Cardiac fibroblast (primary cell): Measurements from ENCODE around the gene MUCL3.
"Not testable (repeated sequence)": the region's sequence is repeated elsewhere in the genome, so short reads cannot be mapped to it uniquely, and the experiment has no call there.

Experiments
- DNase-seq, 2 donors: peaks; one replicate each; pipeline versions ENCODE4 v3.0.0 to v3.0.0-alpha.2; 2010; ENCODE audit warnings: low read depth in 2 of 2
- H3K4me3 ChIP-seq, 2 donors: replicated peaks in 1 of 2; 1 replicate in 1 of 2; 2 replicates in 1 of 2; pipeline ENCODE4 v1.5.1; 2011; ENCODE audit warnings: low read depth in 2 of 2, low read length in 2 of 2, mild to moderate bottlenecking in 2 of 2, moderate library complexity in 1 of 2
- TF ChIP-seq, protein P1 (sequence below): IDR thresholded peaks from one replicate; pipeline ENCODE4 v1.5.1; 2011; ENCODE audit warnings: low read depth, mild to moderate bottlenecking, low read length, inconsistent platforms

Gene MUCL3

GRCh38 chr6:30964075-30964474 lies 23.3 kb downstream of the MUCL3 start:
- H3K4me3 ChIP-seq, result no peak overlapping the region
- TF ChIP-seq, protein P1, sequence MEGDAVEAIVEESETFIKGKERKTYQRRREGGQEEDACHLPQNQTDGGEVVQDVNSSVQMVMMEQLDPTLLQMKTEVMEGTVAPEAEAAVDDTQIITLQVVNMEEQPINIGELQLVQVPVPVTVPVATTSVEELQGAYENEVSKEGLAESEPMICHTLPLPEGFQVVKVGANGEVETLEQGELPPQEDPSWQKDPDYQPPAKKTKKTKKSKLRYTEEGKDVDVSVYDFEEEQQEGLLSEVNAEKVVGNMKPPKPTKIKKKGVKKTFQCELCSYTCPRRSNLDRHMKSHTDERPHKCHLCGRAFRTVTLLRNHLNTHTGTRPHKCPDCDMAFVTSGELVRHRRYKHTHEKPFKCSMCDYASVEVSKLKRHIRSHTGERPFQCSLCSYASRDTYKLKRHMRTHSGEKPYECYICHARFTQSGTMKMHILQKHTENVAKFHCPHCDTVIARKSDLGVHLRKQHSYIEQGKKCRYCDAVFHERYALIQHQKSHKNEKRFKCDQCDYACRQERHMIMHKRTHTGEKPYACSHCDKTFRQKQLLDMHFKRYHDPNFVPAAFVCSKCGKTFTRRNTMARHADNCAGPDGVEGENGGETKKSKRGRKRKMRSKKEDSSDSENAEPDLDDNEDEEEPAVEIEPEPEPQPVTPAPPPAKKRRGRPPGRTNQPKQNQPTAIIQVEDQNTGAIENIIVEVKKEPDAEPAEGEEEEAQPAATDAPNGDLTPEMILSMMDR, result no peak
- DNase-seq, result no peak

GRCh38 chr6:30965140-30965601 lies 24.4 kb downstream of the MUCL3 start:
- no peak overlapping the region for H3K4me3 ChIP-seq
- TF ChIP-seq, protein P1, result no peak

GRCh38 chr6:30966154-30966553 lies 25.4 kb downstream of the MUCL3 start:
- TF ChIP-seq, protein P1, result no peak
- DNase-seq, result no peak
- H3K4me3 ChIP-seq, result no peak overlapping the region

More at GRCh38 chr6:30965140-30965601, 24.4 kb downstream of the MUCL3 start:
- DNase-seq, result no peak

GRCh38 chr6:30969171-30969570 lies 28.4 kb downstream of the MUCL3 start:
- DNase-seq, H3K4me3 ChIP-seq: not testable (repeated sequence)

GRCh38 chr6:30970946-30971345 lies 30.2 kb downstream of the MUCL3 start:
- no peak for DNase-seq
- no peak overlapping the region for H3K4me3 ChIP-seq
- TF ChIP-seq, protein P1, result no peak

DNA sequence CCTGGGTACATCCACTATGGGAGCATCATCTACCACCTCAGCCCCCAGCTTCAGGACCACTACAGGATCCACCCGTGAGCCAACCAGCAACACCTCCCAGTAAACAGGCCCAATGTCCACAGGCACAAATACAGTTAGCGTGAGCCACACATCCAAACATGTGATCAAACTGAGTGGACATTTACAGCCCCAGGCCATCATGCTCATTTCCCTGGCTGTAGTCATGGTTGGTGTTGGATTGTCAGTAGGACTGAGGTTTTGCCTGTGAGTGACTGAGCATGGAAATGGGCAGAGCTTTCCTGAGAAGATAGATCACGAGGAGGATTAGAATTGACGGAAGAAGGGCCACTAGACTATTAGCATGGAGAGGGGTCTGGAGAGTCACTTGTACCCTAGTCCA lies 32.0 kb downstream of the MUCL3 start:
- H3K4me3 ChIP-seq, result no peak overlapping the region
- DNase-seq, result no peak
- TF ChIP-seq, protein P1, result no peak

GRCh38 chr6:30974490-30975252 lies 33.9 kb downstream of the MUCL3 start:
- TF ChIP-seq, protein P1, result no peak
- DNase-seq, result no peak

More at GRCh38 chr6:30974490-30975252, 33.9 kb downstream of the MUCL3 start:
- H3K4me3 ChIP-seq, result no peak overlapping the region
